GM19238 (cell line): ENCODE results near the gene SLIT3.

ENCODE experiments used
- DNase-seq: peaks from one replicate; pipeline ENCODE4 v3.0.0; 2011; ENCODE audit warnings: low spot score; ENCODE audit not compliant: insufficient read length

The SLIT3 gene

GRCh38 chr5:168612123-168612522 lies 688.8 kb downstream of the SLIT3 start:
- DNase-seq = no peak
